SU-DHL-6 (cell line): ENCODE data around the gene ADCY3.
"Not testable (repeated sequence)": the region's sequence is repeated elsewhere in the genome, so short reads cannot be mapped to it uniquely, and the experiment has no call there.

Source experiments
- H2AFZ ChIP-seq: fragments of 200-600 bp; sonication (generic); 2 replicates; pipeline ENCODE4 v1.6.1; 2014; ENCODE audit warnings: low read depth, mild to moderate bottlenecking, moderate library complexity, mixed read lengths, antibody characterized with exemption, low read length; ENCODE audit not compliant: severe bottlenecking
- H3F3A ChIP-seq: fragments of 200-600 bp; shearing (Covaris generic); 2 replicates; pipeline ENCODE4 v1.6.0; 2016; ENCODE audit warnings: antibody characterized with exemption, mild to moderate bottlenecking; ENCODE audit not compliant: insufficient read depth
- H3K27ac ChIP-seq: fragments of 200-600 bp; sonication (generic); 2 replicates; pipeline ENCODE4 v1.5.1; 2016; ENCODE audit warnings: low read depth, mild to moderate bottlenecking, low read length, moderate library complexity, mixed read lengths
- H3K27me3 ChIP-seq: fragments of 200-600 bp; sonication (generic), shearing (Covaris generic); 2 replicates; pipeline ENCODE4 v1.6.0; 2014; ENCODE audit warnings: mild to moderate bottlenecking, low read length
- H3K36me3 ChIP-seq: fragments of 200-600 bp; sonication (generic); 2 replicates; pipeline ENCODE4 v1.6.1; 2014; ENCODE audit warnings: mild to moderate bottlenecking, low read length, mixed read lengths
- H3K4me2 ChIP-seq: fragments of 300-600, 200-600 bp; shearing (Covaris generic), sonication (generic); 2 replicates; pipeline ENCODE4 v1.6.0; 2014; ENCODE audit warnings: low read length, low read depth, mild to moderate bottlenecking; ENCODE audit not compliant: poor library complexity, severe bottlenecking
- H3K4me3 ChIP-seq: fragments of 200-600 bp; sonication (generic); 2 replicates; pipeline ENCODE4 v1.5.1; 2014; ENCODE audit warnings: antibody characterized with exemption, low read length, mild to moderate bottlenecking, mixed read lengths; ENCODE audit not compliant: insufficient read depth, poor library complexity, severe bottlenecking
- H3K79me2 ChIP-seq: fragments of 200-600 bp; sonication (generic); 2 replicates; pipeline ENCODE4 v1.6.1; 2014; ENCODE audit warnings: mild to moderate bottlenecking, low read length, moderate library complexity; ENCODE audit not compliant: insufficient read depth
- H3K9ac ChIP-seq: fragments of 200-600 bp; sonication (generic); 2 replicates; pipeline ENCODE4 v1.7.0; 2014; ENCODE audit warnings: mild to moderate bottlenecking, low read length
- H3K9me2 ChIP-seq: fragments of 200-600 bp; sonication (generic); replicated peaks from 2 replicates; pipeline ENCODE4 v1.6.1; 2014; ENCODE audit warnings: low read length; ENCODE audit not compliant: insufficient read depth
- H3K9me3 ChIP-seq: fragments of 200-600 bp; sonication (generic); 2 replicates; pipeline ENCODE4 v1.6.1; 2014; ENCODE audit warnings: low read length, mixed read lengths; ENCODE audit not compliant: insufficient read depth
- H4K20me1 ChIP-seq: fragments of 200-600 bp; sonication (generic); 2 replicates; pipeline ENCODE4 v1.6.1; 2014; ENCODE audit warnings: low read depth, mild to moderate bottlenecking, antibody characterized with exemption, low read length, moderate library complexity, mixed read lengths
- EZH2phosphoT487 ChIP-seq: fragments of 200-600 bp; sonication (generic), shearing (Covaris generic); conservative IDR thresholded peaks from 2 replicates; pipeline ENCODE4 v1.6.1; 2018; ENCODE audit warnings: mild to moderate bottlenecking, antibody characterized with exemption, low read length, moderate library complexity, mixed read lengths
- TF ChIP-seq, protein P1 (sequence below): fragments of 200-600 bp; sonication (generic); IDR thresholded peaks from one replicate; pipeline ENCODE4 v1.5.1; 2017; ENCODE audit warnings: antibody characterized with exemption, mild to moderate bottlenecking, low read length, moderate library complexity; ENCODE audit not compliant: insufficient read depth, poor library complexity, severe bottlenecking

The ADCY3 gene

GRCh38 chr2:24809316-24810007, 110.6 kb downstream of the ADCY3 start:
- peaks cover 20% of the 10 kb centered on the region for H3F3A ChIP-seq
- no peak overlapping the region for H2AFZ ChIP-seq
- H3K9me2 ChIP-seq, result no peaks in the 10 kb centered on the region
- peaks cover 78% of the 10 kb centered on the region for H3K79me2 ChIP-seq
- H3K9ac ChIP-seq, result no peak overlapping the region
- no peaks in the 10 kb centered on the region for H3K9me3 ChIP-seq
- no peak overlapping the region for H3K4me3 ChIP-seq
- no peak for TF ChIP-seq EZH2phosphoT487
- TF ChIP-seq, protein P1, sequence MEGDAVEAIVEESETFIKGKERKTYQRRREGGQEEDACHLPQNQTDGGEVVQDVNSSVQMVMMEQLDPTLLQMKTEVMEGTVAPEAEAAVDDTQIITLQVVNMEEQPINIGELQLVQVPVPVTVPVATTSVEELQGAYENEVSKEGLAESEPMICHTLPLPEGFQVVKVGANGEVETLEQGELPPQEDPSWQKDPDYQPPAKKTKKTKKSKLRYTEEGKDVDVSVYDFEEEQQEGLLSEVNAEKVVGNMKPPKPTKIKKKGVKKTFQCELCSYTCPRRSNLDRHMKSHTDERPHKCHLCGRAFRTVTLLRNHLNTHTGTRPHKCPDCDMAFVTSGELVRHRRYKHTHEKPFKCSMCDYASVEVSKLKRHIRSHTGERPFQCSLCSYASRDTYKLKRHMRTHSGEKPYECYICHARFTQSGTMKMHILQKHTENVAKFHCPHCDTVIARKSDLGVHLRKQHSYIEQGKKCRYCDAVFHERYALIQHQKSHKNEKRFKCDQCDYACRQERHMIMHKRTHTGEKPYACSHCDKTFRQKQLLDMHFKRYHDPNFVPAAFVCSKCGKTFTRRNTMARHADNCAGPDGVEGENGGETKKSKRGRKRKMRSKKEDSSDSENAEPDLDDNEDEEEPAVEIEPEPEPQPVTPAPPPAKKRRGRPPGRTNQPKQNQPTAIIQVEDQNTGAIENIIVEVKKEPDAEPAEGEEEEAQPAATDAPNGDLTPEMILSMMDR, result no peak
- H3K27ac ChIP-seq, result no peak overlapping the region
- H3K36me3 ChIP-seq, result peaks cover 21% of the 10 kb centered on the region; the same call in 1 of the 2 replicates
- no peak overlapping the region for H3K4me2 ChIP-seq
- H4K20me1 ChIP-seq, result peaks cover 15% of the 10 kb centered on the region
- H3K27me3 ChIP-seq, result no peaks in the 10 kb centered on the region

DNA sequence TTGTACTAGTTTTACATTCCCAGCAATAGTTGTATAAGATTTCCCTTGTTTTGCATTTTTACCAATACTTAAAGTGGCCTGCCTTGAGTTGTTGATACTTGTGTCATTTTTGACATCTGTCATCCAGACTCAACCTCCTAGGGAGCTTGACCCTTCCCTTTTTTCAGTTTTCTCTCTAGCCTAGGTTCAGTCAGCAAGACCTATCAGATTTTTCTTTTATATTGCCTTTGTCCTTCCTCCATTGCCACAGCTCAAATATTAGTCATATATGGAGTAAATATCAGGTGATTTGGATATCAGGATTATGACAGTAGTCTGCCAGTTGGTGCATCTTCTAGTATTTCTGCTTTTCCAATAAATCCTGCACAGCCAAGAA, 113.4 kb downstream of the ADCY3 start:
- Histone ChIP-seq H4K20me1 (peaks cover 15% of the 10 kb centered on the region), H3K4me2 (no peak overlapping the region), H3K79me2 (peaks cover 51% of the 10 kb centered on the region), H3K4me3 (no peak overlapping the region), H3K9ac (no peak overlapping the region), H3K27me3 (no peaks in the 10 kb centered on the region), H2AFZ (no peak overlapping the region), H3K9me2 (no peaks in the 10 kb centered on the region), H3K9me3 (no peaks in the 10 kb centered on the region), H3F3A (peaks cover 20% of the 10 kb centered on the region), H3K27ac (no peak overlapping the region), H3K36me3 (peaks cover 19% of the 10 kb centered on the region; the same call in 1 of the 2 replicates)
- TF ChIP-seq EZH2phosphoT487, result no peak
- TF ChIP-seq, protein P1, result no peak

DNA sequence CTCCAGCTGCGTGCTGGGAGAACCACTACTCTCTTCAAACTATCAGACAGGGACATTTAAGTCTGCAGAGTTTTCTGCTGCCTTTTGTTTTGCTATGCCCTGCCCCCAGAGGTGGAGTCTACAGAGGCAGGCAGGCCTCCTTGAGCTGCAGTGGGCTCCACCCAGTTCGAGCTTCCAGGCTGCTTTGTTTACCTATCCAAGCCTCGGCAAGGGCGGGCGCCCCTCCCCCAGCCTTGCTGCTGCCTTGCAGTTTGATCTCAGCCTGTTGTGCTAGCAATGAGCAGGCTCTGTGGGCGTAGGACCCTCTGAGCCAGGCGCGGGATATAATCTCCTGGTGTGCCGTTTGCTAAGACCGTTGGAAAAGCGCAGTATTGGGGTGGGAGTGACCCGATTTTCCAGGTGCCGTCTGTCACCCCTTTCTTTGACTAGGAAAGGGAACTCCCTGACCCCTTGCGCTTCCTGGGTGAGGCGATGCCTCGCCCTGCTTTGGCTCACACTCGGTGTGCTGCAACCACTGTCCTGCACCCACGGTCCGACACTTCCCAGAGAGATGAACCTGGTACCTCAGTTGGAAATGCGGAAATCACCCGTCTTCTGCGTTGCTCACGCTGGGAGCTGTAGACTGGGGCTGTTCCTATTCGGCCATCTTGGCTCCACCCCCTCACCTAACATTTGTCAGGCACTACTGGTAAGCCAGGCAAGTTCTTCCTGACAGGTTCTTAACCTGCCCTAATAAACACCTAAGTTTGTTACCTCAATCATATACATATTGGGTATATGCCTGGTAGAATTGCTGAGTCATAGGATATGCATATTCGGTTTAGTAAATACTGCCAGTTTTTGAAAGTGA, 114.0 kb downstream of the ADCY3 start:
- not testable (repeated sequence) for H3K9me2 ChIP-seq, H3K9me3 ChIP-seq, H3K4me2 ChIP-seq, H3K27me3 ChIP-seq, H3K27ac ChIP-seq, H3K9ac ChIP-seq, H2AFZ ChIP-seq, H3K4me3 ChIP-seq
- H3K79me2 ChIP-seq, result peaks cover 49% of the 10 kb centered on the region
- H3F3A ChIP-seq, result peaks cover 20% of the 10 kb centered on the region
- peaks cover 15% of the 10 kb centered on the region for H4K20me1 ChIP-seq
- H3K36me3 ChIP-seq, result peaks cover 19% of the 10 kb centered on the region; the same call in 1 of the 2 replicates

DNA sequence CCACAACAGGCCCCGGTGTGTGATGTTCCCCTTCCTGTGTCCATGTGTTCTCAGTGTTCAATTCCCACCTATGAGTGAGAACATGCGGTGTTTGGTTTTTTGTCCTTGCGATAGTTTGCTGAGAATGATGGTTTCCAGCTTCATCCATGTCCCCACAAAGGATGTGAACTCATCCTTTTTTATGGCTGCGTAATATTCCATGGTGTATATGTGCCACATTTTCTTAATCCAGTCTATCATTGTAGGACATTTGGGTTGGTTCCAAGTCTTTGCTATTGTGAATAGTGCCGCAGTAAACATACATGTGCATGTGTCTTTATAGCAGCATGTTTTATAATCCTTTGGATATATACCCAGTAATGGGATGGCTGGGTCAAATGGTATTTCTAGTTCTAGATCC, 119.5 kb downstream of the ADCY3 start:
- H3K9me3 ChIP-seq, H3K9ac ChIP-seq, H3K4me2 ChIP-seq, H4K20me1 ChIP-seq, H2AFZ ChIP-seq, H3K27ac ChIP-seq, H3F3A ChIP-seq, H3K27me3 ChIP-seq, H3K4me3 ChIP-seq, H3K9me2 ChIP-seq: not testable (repeated sequence)
- H3K79me2 ChIP-seq, result peaks cover 46% of the 10 kb centered on the region
- peaks cover 19% of the 10 kb centered on the region for H3K36me3 ChIP-seq
